ENCODE measurements around the gene IGFLR1.

DNA sequence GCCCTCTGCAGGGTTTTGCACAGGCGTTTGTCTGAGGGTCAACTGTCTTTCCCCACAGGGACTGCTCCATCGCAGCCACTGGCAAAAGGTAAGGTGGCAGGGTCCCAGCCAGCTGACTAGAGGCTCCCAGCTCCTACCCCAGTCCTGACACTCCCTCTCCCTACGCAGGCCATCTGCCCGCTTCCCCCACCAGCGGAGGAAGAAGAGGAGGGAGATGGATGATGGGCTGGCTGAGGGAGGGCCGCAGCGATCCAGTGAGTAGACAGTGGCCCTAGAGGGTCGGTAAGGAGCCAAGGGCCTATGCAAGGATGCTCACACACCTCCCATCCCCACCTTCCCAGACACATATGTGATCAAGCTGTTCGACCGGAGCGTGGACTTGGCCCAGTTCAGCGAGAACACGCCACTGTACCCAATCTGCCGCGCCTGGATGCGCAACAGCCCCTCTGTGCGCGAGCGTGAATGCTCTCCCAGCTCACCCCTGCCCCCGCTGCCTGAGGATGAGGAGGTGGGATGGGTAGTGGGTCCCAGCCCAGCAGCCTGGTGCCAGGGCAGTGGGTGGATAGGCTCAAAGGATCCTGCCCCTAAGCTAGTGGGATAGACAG is 10.6 kb upstream of the IGFLR1 start:
- TF ChIP-seq, protein P1, sequence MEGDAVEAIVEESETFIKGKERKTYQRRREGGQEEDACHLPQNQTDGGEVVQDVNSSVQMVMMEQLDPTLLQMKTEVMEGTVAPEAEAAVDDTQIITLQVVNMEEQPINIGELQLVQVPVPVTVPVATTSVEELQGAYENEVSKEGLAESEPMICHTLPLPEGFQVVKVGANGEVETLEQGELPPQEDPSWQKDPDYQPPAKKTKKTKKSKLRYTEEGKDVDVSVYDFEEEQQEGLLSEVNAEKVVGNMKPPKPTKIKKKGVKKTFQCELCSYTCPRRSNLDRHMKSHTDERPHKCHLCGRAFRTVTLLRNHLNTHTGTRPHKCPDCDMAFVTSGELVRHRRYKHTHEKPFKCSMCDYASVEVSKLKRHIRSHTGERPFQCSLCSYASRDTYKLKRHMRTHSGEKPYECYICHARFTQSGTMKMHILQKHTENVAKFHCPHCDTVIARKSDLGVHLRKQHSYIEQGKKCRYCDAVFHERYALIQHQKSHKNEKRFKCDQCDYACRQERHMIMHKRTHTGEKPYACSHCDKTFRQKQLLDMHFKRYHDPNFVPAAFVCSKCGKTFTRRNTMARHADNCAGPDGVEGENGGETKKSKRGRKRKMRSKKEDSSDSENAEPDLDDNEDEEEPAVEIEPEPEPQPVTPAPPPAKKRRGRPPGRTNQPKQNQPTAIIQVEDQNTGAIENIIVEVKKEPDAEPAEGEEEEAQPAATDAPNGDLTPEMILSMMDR (IDR thresholded peaks at IDR 0.05; ENCODE audit: insufficient read depth, low read depth, low read length) = no peak
- TF ChIP-seq EZH2 (IDR thresholded peaks at IDR 0.05; ENCODE audit: insufficient read depth, low read length) = no peak

Measured in astrocyte (in vitro differentiated cells and primary cell).